Activated naive CD4-positive, alpha-beta T cell treated with anti-CD3 and anti-CD28 coated beads, Interleukin-2, amount 50 U/mL, for 16 hours (primary cell): ENCODE results near the gene UGT1A3.
"Not testable (repeated sequence)": the region's sequence is repeated elsewhere in the genome, so short reads cannot be mapped to it uniquely, and the experiment has no call there.

ENCODE experiments used
- DNase-seq: peaks from one replicate; pipeline ENCODE4 v3.0.0-alpha.2; 2020

Gene UGT1A3

DNA sequence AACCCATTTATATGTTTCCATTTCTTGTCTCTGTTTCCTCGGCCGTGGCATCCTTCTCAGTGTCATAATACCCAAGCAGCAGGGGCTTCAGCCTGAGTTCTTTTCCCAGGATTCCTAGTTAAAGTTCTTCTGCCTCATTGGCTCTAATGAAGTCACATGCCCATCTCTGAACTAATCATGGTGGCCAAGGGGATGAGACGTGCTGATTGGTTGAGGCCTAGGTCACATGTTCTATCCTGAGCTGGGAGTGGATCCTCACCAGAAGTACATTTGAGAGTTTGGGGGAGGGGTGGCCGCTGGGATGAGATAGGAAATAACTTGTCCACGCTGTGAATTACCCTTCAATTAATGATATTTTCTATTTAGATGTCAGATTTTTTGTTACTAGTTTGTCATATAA, 19.9 kb upstream of the UGT1A3 start:
- no peak for DNase-seq

DNA sequence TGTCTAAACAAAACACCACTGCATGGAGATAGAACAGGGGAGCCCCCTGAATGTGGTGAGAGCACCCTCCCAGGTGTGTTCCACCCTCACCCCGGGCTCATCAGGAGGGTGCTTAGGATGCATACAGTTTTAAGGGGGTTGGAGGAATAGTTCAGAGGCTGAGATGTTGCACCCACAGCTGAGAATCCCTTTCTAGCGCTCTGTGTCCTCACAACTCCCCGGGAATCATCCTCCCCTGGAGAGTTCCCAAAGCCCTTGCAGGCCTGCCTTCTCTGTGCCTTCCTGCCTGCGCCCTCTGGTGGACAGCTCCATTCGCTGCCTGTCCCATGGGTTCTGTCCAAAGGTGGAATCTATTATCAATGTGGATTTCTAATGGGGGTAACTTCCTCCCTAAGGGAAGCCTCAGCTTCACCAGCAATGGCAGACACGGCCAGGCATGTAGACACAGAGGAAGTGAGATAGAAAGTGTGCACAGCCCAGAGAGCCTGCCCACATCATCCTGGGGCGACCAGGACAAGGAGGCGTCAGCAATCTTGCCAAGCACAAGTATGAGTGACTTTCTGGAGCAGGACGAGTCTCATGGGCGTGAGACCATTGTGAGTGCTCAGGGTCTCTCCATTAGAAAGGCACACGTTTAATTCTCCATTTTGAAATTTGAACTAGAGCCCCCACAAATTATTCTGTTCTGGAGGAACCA, 17.4 kb upstream of the UGT1A3 start:
- DNase-seq = peak; percentile 64

DNA sequence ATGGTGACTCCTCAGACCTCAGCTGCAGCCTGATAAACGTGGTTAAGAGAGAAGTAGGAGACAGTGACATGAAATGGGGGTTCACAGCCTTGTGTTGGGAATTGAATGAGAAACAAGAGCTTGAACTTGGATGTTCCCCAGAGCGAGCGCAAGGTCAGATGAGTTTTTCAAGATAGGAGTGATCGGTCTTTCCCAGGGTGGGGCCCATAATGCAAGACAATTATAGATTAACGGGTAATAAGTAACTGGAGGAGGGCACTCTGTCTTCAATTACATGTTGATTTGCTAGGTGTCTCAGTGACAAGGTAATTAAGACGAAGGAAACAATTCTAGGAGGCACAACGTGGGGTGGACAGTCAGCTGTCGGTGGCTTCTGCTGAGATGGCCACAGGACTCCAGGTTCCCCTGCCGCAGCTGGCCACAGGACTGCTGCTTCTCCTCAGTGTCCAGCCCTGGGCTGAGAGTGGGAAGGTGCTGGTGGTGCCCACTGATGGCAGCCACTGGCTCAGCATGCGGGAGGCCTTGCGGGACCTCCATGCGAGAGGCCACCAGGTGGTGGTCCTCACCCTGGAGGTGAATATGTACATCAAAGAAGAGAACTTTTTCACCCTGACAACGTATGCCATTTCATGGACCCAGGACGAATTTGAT, 16.1 kb upstream of the UGT1A3 start, which contains the start of gene UGT1A5:
Gene UGT1A5, plus strand, starts transcription at position 297 of the 651 bp plus-strand sequence. Its CDS starts 85 bp downstream, at position 382.
- no peak for DNase-seq

DNA sequence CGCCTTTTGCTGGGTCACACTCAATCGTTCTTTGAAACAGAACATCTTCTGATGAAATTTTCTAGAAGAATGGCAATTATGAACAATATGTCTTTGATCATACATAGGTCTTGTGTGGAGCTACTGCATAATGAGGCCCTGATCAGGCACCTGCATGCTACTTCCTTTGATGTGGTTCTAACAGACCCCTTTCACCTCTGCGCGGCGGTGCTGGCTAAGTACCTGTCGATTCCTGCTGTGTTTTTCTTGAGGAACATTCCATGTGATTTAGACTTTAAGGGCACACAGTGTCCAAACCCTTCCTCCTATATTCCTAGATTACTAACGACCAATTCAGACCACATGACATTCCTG, 15.6 kb upstream of the UGT1A3 start:
- no peak for DNase-seq

GRCh38 chr2:233714121-233714520, 14.7 kb upstream of the UGT1A3 start:
- DNase-seq = no peak

DNA sequence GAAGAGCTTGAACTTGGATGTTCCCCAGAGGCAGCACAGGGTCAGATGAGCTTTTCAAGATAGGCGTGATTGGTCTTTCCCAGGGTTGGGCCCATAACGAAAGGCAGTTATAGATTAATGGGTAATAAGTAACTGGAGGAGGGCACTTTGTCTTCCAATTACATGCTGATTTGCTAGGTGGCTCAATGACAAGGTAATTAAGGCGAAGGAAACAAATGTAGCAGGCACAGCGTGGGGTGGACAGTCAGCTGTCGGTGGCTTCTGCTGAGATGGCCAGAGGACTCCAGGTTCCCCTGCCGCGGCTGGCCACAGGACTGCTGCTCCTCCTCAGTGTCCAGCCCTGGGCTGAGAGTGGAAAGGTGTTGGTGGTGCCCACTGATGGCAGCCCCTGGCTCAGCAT, 10.3 kb upstream of the UGT1A3 start, which contains the start of gene UGT1A4:
Gene UGT1A4, plus strand, starts transcription at position 185 of the 400 bp plus-strand sequence. Its CDS starts 85 bp downstream, at position 270.
- no peak for DNase-seq

DNA sequence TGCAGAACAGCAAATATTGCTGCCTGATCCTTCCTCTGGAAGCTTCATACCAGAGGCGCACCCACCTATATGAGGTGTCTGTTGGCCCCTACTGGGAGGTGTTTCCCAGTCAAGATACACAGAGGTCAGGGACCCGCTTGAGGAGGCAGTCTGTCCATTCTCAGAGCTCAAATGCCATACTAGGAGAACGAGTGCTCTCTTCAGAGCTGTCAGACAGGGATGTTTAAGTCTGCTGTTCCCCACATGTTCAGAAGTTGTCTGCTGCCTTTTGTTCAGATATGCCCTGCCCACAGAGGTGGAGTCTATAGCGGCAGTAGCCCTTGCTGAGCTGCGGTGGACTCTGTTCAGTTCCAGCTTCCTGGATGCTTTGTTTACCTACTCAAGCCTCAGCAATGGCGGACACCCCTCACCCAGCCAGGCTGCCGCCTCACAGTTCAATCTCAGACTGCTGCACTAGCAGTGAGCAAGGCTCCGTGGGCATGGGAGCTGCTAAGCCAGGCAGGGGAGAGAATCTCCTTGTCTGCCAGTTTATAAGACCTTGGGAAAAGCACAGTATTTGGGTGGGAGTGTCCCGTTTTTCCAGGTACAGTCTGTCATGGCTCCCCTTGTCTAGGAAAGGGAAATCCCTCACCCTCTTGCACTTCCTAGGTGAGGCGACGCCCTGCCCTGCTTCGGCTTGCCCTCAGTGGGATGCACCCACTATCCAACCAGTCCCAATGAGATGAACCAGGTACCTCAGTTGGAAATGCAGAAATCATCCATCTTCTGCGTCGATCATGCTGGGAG, 8.2 kb downstream of the UGT1A3 start:
- DNase-seq = not testable (repeated sequence)

DNA sequence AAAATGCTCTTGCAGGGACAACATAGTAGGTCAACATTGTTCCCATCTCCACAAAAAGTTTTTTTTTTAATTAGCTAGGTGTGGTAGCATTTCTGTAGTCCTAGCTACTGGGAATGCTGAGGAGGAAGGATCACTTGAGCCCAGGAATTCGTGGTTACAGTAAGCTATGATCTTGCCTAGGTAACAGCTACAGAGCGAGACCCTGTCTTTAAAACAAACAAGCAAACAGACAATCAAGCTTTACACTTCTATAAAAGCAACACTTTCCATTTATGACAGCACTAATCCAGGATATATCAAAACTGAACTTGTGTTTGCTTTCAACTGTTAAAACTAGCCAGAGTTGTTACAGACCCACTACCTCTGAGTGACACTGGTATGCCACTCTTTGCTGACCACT, 12.0 kb downstream of the UGT1A3 start:
- DNase-seq = no peak

GRCh38 chr2:233743464-233744259, 14.8 kb downstream of the UGT1A3 start:
- no peak for DNase-seq

DNA sequence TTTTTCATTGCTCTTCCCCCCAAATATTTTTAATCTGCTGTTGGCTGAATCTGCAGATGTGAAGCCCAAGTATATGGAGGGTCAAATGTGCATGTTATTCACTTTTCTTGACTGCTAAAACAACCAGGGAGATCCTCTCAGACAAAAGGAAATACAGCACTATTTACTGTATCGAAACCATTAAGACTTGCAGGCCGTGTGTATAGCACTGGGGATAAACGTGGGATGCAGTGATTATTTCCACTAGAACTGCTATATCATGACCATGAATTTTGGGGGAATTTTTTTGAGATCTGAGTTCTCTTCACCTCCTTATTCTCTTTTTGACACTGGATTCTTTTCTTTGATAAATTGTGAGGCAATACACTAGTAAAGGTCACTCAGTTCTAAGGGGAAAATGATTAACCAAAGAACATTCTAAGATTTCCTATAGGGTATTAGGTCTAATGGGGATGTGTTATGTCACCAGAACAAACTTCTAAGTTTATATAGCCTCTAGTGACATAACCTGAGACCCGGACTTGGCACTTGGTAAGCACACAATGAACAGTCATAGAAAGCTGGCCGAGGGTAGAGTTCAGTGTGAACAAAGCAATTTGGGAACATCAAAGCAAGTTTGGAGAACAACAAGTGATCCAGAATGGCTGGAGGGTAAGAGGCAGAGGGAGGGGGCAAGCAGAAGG, 16.4 kb downstream of the UGT1A3 start:
- no peak for DNase-seq

DNA sequence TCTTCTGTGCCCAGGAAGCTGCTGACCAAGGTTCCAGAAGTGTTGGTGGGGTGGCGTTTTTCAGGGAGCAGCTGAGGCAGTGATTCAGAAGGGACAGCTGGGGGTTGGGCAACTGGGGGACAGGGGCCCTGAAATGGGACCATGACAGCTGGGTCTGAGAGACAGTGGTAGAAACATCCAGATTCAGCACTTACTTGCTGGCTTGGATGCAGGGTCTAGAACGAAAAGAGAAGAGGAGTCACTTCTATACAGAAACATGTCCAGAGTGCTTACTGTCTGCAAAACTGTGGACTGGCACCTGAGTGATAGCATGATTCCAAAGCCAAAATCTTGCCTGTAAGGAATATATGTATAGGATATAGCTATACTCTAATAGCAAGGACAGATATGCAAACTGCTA, 17.0 kb downstream of the UGT1A3 start:
- DNase-seq = not testable (repeated sequence)

DNA sequence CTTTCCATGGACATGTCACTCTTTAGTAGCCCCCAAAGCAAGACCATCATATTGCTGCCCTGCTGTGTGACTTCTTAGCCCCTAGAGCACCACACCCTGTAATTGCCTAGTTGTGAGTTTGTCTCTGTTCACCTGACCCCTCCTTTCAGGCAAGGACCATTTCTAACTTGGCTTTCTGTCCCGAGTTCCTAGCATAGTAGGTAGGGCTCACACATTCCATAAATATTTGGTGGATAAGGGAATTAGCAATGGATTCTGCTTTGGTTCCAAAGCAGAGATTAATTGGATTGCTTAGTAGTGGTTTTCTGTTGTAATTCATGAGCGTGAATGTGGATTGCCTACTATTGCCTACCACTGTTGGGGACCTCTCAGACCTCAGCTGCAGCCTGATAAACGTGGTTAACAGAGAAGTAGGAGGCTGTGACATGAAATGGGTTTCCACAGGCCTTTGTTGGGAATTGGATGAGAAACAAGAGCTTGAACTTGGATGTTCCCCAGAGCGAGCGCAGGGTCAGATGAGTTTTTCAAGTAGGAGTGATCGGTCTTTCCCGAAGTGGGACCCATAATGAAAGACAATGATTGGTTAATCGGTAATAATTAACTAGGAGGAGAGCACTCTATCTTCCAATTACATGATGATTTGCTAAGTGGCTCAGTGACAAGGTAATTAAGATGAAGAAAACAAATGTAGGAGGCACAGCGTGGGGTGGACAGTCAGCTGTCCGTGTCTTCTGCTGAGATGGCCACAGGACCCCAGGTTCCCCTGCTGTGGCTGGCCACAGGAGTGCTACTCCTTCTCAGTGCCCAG, 17.8 kb downstream of the UGT1A3 start:
- DNase-seq = no peak

DNA sequence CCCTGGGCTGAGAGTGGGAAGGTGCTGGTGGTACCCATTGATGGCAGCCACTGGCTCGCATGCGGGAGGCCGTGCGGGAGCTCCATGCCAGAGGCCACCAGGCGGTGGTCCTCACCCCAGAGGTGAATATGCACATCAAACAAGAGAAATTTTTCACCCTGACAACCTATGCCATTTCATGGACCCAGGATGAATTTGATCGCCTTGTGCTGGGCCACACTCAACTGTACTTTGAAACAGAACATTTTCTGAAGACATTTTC, 18.4 kb downstream of the UGT1A3 start:
- DNase-seq = no peak

DNA sequence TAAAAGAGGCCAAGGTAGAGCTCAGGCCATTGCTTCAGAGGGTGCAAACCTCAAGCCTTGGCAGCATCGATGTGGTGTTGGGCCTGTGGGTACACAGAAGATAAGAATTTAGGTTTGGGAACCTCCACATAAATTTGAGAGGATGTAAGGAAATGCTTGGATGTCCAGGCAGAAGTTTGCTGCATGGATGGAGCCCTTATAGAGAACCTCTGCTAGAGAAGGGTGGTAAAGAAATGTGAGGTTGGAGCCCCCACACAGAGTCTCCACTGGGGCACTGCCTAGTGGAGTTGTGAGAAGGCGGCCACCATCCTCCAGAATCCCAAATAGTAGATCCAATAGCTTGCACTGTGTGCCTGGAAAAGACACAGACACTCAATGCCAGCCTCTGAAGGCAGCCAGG, 21.8 kb downstream of the UGT1A3 start:
- not testable (repeated sequence) for DNase-seq

DNA sequence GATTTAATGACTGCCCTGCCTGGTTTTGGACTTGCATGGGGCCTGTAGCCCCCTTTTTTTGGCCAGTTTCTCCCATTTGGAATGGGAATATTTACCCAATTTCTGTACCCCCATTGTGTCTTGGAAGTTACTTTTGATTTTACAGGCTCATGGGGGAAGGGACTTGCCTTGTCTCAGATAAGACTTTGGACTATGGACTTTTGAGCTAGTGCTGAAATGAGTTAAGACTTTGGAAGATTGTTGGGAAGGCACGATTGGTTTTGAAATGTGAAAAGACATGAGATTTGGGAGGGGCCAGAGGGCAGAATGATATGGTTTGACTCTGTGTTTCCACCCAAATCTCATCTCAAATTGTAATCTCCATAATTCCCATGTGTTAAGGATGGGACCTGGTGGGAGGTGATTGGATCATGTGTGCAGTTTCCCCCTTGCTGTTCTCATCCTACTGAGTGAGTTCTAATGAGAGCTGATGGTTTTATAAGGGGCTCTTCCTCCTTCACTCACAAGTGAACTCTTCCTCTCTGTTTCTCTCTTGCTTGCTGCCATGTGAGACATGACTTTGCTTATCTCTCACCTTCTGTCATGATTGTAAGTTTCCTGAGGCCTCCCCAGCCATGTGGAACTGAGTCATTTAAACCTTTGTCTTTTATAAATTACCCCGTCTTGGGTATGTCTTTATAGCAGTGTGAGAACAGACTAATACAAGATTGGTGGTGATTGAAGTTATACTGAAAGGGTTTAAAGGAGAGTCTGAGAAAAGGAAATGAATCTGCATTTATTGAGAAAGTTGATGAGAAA, 22.6 kb downstream of the UGT1A3 start:
- DNase-seq = not testable (repeated sequence)

GRCh38 chr2:233754872-233755611, 26.2 kb downstream of the UGT1A3 start:
- no peak for DNase-seq

GRCh38 chr2:233756429-233757081, 27.7 kb downstream of the UGT1A3 start:
- DNase-seq = no peak

GRCh38 chr2:233758141-233758540, 29.3 kb downstream of the UGT1A3 start:
- DNase-seq = no peak

- no peak for DNase-seq
Measured at GRCh38 chr2:233758849-233759248, 30.0 kb downstream of the UGT1A3 start.

- no peak for DNase-seq
Measured at GRCh38 chr2:233760043-233760442, 31.2 kb downstream of the UGT1A3 start, which contains the start of gene UGT1A1. UGT1A1 (plus strand) TSS chr2:233760270; CDS start chr2:233760288, 18 bp downstream.
